GM18498 (cell line): Measurements from ENCODE around the gene GPR37L1.
"Not testable (repeated sequence)": the region's sequence is repeated elsewhere in the genome, so short reads cannot be mapped to it uniquely, and the experiment has no call there.

ENCODE experiments used
- ATAC-seq: cut with Tn5 transposase; IDR thresholded peaks from one replicate; pipeline ENCODE4 v1.9.1; 2021; ENCODE audit warnings: mild to moderate bottlenecking, moderate library complexity; ENCODE audit not compliant: unreplicated experiment

The GPR37L1 gene

DNA sequence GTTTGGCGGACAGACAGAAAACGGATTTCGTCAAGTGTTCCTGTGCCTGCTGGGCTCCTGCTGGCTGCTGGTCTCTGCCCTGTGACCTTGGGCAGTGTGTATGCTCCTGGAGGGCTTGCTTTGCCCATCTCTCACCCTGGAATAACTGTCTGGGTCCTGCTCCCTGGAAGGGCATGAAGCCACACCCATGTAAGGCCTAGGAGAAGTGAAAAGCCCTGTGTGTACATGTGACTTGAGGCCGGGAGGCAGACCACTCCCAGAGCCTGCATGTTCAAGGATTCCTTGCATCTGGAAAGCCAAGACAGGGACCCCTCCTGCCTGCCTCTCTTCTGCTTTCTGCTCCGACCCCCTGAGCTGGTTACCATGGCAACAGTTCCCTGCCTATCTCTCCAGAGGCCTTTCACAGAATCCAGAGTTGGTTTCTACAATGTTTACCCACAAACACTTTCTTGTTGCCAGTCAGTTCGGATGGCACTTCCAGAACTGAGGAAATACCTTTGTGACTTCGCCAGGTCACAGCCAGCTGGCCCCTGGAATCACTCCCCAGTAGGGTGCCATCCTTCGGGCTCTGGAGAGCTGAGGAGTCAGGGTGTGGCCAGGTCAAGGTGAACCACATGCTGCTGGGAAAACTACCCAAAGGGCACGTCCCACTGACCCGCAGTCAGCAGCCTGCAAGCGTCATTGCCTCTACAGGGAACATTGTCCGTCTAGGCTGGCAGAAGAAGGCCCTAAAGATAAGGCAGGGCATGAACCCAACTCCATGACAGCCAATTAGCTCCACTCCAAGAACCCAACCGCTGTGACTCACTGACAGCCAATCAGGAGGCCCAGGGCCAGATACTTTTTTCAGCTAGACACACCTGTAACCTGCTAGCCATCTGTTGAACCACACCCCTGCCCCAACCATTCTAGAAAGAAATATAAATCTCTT lies 14.7 kb upstream of the GPR37L1 start:
- no peak for ATAC-seq

GRCh38 chr1:202110977-202111376 lies 11.7 kb upstream of the GPR37L1 start:
- no peak for ATAC-seq

GRCh38 chr1:202111589-202111988 lies 11.1 kb upstream of the GPR37L1 start:
- ATAC-seq, result not testable (repeated sequence)

GRCh38 chr1:202112859-202113689 lies 9.6 kb upstream of the GPR37L1 start:
- no peak for ATAC-seq

GRCh38 chr1:202113690-202114300 lies 8.9 kb upstream of the GPR37L1 start:
- ATAC-seq, result no peak

DNA sequence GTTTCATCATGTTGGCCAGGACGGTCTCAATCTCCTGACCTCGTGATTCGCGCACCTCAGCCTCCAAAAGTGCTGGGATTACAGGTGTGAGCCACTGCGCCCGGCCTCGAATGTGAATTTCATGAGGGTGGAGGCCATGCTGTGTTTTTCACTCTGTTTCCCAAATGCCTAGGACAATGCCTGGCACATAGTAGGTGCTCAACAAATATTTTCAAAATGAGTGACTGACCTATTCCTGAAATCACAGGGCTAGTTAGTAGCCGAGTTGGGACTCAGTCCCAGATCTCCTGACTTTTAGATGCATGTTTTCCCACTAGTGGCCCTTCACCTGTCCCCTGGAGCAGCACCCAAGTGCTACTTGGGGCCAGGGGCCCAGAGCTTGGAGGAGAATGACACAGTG lies 6.4 kb upstream of the GPR37L1 start:
- ATAC-seq, result no peak

DNA sequence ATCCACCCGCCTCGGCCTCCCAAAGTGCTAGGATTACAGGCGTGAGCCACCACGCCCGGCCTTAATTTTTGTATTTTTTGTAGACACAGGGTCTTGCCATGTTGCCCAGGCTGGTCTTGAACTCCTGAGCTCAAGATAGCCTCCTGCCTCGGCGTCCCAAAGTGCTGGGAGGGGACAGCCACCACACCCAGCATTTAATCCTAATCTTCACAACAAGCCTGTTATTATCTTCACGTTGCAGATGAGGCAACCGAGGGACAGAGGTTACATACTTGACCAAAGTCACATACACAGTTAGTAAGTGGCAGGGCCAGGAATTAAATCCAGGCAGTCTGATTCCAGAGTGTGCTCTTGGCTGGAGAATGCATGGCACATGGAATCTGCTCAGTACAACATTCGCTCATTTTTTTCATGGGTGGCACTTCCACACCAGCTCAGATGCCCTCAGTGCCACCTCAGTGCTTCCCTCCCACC lies 4.8 kb upstream of the GPR37L1 start:
- ATAC-seq, result no peak

- no peak for ATAC-seq
Observed at GRCh38 chr1:202121006-202121405, 1.7 kb upstream of the GPR37L1 start.

DNA sequence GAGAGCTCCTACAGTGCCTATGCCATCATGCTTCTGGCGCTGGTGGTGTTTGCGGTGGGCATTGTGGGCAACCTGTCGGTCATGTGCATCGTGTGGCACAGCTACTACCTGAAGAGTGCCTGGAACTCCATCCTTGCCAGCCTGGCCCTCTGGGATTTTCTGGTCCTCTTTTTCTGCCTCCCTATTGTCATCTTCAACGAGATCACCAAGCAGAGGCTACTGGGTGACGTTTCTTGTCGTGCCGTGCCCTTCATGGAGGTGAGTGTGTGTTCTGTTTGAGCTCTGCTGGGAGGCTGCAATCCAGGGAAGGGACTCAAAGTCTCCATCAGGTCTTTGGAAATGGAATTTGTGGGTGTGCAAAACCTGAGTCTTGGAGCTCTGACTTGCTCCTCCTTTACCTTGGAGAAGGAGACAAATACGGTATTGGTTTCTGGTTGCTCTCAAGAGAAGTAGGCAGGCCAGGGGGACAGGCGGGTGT lies 658 bp downstream of the GPR37L1 start:
- no peak for ATAC-seq

DNA sequence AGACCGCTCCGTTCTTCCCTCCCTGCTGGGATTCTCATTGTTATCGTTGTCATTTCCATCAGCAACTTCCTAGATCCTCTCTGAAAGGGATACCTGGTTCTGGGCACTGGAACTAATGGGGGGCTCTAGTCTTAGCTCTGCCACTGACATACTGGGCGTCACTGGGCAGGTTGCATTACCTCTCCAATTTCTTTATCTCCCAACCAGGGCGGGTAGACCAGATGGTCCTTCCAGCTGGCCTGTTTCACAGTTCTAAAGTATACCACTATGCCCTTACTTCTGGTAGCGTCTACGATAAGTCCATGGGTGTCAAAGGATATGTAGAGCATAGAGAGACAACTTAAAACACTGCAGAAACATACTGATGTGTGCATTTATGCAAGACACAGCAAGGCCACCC lies 1.4 kb downstream of the GPR37L1 start:
- no peak for ATAC-seq

GRCh38 chr1:202125611-202126010 lies 2.9 kb downstream of the GPR37L1 start:
- ATAC-seq, result no peak

DNA sequence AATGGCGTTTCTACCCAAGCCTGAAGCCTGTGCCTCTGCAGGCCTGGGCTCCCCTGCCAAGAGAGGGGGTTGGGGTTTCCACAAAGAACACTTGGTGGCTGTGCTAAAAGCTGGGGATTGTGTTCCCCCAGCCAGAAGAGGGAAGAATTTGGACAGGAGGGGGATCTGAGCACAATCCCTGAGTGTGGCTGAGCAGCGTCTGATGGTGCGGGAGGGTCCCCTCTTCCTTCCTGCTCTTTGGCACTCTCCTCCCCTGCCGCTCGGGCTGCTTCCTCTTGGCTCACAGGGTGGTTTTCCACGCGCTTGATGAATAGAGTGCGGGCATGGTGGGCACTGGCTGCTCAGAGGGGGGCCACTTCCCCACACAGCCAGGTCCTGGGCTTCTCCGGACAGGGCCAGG lies 3.7 kb downstream of the GPR37L1 start:
- ATAC-seq, result no peak

- ATAC-seq, result no peak
Observed at GRCh38 chr1:202127061-202127460, 4.3 kb downstream of the GPR37L1 start.

- ATAC-seq, result no peak
Observed at GRCh38 chr1:202127836-202128622, 5.3 kb downstream of the GPR37L1 start.

DNA sequence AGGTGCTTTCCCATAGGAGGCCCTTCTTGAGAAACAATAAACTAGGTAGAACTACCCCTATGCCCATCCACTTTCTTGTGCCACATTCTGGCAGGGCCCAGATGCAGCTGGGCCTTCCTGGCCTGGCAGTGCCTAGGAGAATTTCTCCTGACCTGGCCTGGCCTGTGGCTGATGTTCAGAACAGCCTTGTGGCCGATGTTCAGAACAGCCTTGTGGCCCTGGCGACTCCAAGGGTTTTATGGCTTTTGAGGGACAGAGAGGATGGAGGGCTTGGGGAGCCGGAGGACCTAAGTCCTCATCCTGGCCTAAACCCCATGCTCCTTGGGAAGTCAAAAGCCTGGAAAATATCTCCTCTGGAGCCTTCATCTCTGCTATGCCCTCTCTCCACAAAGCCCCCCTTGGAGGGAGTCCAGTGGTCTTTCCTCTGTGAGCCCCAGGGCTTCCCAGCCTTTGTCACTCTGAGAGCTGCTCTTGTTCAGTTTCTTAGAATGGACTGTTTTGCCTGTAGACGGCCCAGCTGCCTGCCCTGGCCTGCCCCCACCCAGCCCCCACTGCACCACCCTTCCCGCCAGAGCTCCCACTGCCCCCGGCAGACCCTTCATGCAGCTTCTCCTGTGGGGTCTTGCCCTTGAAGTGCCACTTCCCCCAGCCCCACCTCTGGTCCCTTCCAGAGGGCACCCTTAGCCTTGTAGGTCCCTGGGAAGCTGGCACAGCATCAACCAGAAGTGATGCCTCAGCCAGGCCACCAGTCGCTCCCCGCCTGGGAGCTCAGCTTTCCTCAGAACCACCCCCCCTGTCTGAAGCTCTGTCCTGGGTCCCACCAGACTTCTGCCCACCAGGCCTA lies 7.0 kb downstream of the GPR37L1 start:
- ATAC-seq, result no peak

DNA sequence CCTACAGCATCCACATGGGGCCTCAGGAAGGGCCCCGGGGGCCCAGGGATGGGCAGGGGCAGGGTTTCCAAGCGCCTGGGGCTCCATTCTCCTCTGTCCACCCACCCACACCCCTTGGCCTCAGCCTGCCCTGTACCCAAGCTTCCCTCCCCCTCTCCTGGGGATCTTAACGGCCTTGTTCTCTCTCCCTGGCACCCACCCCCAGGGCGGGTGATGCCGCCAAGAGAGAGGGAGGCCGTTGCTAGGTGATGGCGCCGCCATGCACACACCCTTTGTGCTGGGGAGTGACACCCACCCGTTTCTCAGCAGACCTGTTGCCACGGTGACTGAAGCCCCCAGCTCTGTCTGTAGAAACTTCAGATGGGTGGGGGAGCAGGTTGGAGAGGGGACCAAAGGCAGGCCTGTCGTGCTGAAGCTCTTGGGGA lies 7.6 kb downstream of the GPR37L1 start:
- no peak for ATAC-seq

GRCh38 chr1:202130816-202131522 lies 8.3 kb downstream of the GPR37L1 start:
- ATAC-seq, result no peak

DNA sequence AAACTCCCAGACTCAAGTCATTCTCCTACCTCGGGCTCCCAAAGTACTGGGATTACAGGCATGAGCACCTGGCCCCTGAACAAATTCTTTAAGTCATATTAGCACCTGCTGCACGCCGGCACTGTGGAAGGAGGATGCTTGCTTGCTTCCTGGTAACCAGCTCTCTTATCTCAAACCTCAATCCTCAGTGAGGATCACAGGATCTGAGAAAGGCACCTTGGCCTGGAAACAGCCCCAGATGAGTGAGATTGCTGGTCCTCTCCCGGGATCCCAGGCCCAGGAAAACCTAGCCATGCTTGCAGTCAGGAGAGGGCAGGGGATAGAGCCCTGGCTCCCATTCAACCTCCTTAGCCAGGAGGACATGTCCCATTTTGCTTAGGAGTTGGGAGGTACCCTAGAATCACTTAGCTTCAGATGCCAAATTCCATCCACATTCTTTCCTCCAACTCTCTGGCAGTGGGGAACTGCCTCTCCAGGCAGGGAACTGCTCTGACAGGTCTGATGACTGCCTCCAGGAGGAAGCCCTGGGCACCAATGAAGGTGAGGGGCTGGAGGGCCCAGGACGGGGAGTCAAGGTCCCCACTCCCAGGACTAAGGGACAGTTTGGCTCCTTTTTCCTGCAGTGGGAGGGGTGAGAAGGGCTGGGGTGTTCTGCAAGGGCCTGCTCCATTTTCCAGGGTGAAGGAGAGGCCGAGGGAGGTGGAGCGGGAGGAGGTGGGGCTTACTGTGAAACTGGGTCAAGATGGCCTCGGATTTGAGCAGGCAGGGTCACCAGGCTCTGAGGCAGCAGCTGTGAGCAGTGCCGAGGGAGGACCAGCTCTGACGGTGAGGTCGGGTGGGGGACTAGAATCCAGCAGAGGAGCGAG lies 9.5 kb downstream of the GPR37L1 start:
- no peak for ATAC-seq
